GM19193 (cell line): ENCODE measurements around the gene IFNA2.

Experiments used
- POLR2A ChIP-seq: IDR thresholded peaks from 4 replicates; pipeline ENCODE4 v1.6.1; 2011; ENCODE audit not compliant: insufficient read depth, insufficient read length; ENCODE audit errors: extremely low read depth

IFNA2 gene

GRCh38 chr9:21385131-21385670 is at the start of gene IFNA2:
TSS of gene IFNA2 (minus strand) at chr9:21385398. CDS start at chr9:21385329, 69 bp downstream.
- TF ChIP-seq POLR2A = no peak

GRCh38 chr9:21434202-21435014 is 49.2 kb upstream of the IFNA2 start:
- no peak for TF ChIP-seq POLR2A

GRCh38 chr9:21432672-21433425 is 47.7 kb upstream of the IFNA2 start:
- TF ChIP-seq POLR2A = no peak

GRCh38 chr9:21429191-21429590 is 44.0 kb upstream of the IFNA2 start:
- no peak for TF ChIP-seq POLR2A

GRCh38 chr9:21428235-21428634 is 43.0 kb upstream of the IFNA2 start:
- TF ChIP-seq POLR2A = no peak

GRCh38 chr9:21415493-21416267 is 30.5 kb upstream of the IFNA2 start:
- no peak for TF ChIP-seq POLR2A

- no peak for TF ChIP-seq POLR2A
Measured at GRCh38 chr9:21414220-21414940, 29.2 kb upstream of the IFNA2 start.

GRCh38 chr9:21413624-21414023 is 28.4 kb upstream of the IFNA2 start:
- TF ChIP-seq POLR2A = no peak

- no peak for TF ChIP-seq POLR2A
Measured at GRCh38 chr9:21413151-21413550, 28.0 kb upstream of the IFNA2 start.

GRCh38 chr9:21412107-21412506 is 26.9 kb upstream of the IFNA2 start:
- no peak for TF ChIP-seq POLR2A

- TF ChIP-seq POLR2A = no peak
Measured at GRCh38 chr9:21408817-21409216, 23.6 kb upstream of the IFNA2 start, which contains the start of gene IFNA8. TSS of gene IFNA8 (plus strand) at chr9:21409117. CDS start at chr9:21409177, 60 bp downstream.

- no peak for TF ChIP-seq POLR2A
Measured at GRCh38 chr9:21404146-21404545, 18.9 kb upstream of the IFNA2 start.

- TF ChIP-seq POLR2A = no peak
Measured at GRCh38 chr9:21402386-21403251, 17.4 kb upstream of the IFNA2 start.
